ENCODE results near the gene PAPPA.

PAPPA gene

DNA sequence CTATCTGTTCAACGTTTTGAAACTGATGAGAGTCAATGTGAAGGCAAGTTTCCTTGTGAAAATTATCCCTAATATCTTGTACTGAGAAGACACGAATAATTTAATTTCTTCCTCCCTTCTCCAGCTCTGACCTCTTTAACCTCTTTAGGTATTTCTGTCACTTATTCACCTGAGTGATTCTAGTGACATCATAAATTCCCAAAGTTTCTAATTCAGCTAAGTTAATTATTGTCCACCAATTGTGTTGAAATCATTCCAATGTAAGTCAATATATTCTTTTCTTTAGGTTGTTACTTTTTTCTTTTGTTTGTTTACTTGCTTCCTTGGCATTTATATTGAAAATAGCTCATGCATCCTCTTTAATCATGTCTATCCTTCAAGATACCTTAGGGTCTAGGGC lies 143.8 kb downstream of the PAPPA start:
- Histone ChIP-seq H3K27me3 (ENCODE audit: control insufficient read depth, insufficient read depth, low read length) (no peaks in the 10 kb centered on the region), H3K4me1 (ENCODE audit: control insufficient read depth, insufficient read depth, low read length) (no peaks in the 10 kb centered on the region), H3K36me3 (ENCODE audit: control insufficient read depth, insufficient read depth, low read length) (no peaks in the 10 kb centered on the region), H3K9ac (ENCODE audit: low read length) (no peak overlapping the region), H3K9me3 (ENCODE audit: control insufficient read depth, low read length) (no peaks in the 10 kb centered on the region), H3K4me3 (ENCODE audit: low read length) (no peak overlapping the region)

DNA sequence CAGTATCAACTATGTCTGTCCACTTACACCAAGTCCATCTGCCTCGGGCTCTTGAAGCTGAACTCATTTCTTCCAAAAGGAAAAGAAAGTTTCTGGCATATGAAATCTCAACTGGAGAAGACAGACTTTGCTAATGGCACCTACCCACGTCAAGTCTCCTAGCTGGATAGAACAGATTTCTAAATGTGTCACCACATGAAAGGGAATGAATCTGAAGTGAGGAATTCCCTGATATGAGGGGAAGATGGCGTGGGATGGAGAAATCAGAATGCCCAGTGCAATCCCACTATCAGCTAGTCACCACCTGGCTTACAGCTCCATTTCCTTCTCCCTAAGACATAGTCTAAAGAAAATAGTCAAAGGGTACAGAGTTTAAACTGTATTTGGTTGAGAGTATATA lies 144.7 kb downstream of the PAPPA start:
- Histone ChIP-seq H3K27me3 (ENCODE audit: control insufficient read depth, insufficient read depth, low read length) (no peaks in the 10 kb centered on the region), H3K9me3 (ENCODE audit: control insufficient read depth, low read length) (no peaks in the 10 kb centered on the region), H3K4me3 (ENCODE audit: low read length) (no peak overlapping the region), H3K36me3 (ENCODE audit: control insufficient read depth, insufficient read depth, low read length) (no peaks in the 10 kb centered on the region), H3K4me1 (ENCODE audit: control insufficient read depth, insufficient read depth, low read length) (no peaks in the 10 kb centered on the region), H3K9ac (ENCODE audit: low read length) (no peak overlapping the region)

DNA sequence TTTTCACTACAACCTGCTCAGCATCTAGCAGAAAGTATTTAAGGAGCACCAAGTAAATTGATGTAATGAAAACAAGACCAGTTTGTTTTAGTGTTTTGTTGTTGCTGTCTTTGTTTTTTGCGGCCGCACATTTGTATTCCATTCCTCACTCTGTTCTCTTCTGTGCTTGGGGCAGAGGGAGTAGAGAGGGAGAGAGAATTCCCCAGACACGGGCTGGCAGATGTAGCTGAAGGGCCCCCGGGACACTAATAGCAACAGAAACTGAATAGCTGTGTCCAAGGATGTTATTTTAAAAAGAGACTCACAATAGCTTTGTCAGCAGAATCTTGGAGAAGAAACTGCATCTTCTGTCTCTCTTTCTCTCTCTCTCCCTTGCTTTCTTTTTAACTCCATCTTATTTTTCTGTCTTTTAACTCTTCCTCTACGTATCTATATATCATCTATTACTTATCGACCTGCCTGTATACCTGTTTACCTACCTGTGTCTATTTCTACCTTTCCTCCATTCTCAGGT lies 145.3 kb downstream of the PAPPA start:
- H3K36me3 ChIP-seq (ENCODE audit: control insufficient read depth, insufficient read depth, low read length): no peaks in the 10 kb centered on the region
- no peak overlapping the region for H3K4me3 ChIP-seq (ENCODE audit: low read length)
- no peaks in the 10 kb centered on the region for H3K9me3 ChIP-seq (ENCODE audit: control insufficient read depth, low read length)
- no peaks in the 10 kb centered on the region for H3K27me3 ChIP-seq (ENCODE audit: control insufficient read depth, insufficient read depth, low read length)
- no peaks in the 10 kb centered on the region for H3K4me1 ChIP-seq (ENCODE audit: control insufficient read depth, insufficient read depth, low read length)
- H3K9ac ChIP-seq (ENCODE audit: low read length): no peak overlapping the region

DNA sequence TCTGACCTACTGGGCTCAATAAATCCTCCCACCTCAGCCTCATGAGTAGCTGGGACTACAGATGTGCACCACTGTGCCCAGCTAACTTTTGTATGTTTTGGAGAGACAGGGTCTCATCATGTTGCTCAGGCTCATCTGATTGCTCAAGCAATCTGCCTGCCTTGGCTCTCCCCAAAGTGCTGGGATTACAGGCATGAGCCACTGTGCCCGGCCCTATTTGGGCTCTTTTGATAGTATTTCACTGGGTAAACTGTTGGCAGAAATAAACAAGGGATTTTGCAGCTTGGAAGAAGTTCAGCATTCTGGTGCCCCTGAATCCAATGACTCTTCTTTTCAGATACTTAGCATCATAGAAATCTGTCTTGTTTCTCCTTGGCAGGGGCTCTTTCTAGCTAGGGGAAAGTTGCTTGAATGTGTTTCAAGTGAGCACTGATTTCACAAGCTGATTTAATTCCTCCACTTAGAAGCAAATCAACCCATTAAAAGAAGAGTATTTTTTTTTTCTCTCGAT lies 146.8 kb downstream of the PAPPA start:
- H3K9me3 ChIP-seq (ENCODE audit: control insufficient read depth, low read length): no peaks in the 10 kb centered on the region
- no peaks in the 10 kb centered on the region for H3K27me3 ChIP-seq (ENCODE audit: control insufficient read depth, insufficient read depth, low read length)
- no peak overlapping the region for H3K9ac ChIP-seq (ENCODE audit: low read length)
- no peaks in the 10 kb centered on the region for H3K4me1 ChIP-seq (ENCODE audit: control insufficient read depth, insufficient read depth, low read length)
- H3K36me3 ChIP-seq (ENCODE audit: control insufficient read depth, insufficient read depth, low read length): no peaks in the 10 kb centered on the region
- H3K4me3 ChIP-seq (ENCODE audit: low read length): no peak overlapping the region

DNA sequence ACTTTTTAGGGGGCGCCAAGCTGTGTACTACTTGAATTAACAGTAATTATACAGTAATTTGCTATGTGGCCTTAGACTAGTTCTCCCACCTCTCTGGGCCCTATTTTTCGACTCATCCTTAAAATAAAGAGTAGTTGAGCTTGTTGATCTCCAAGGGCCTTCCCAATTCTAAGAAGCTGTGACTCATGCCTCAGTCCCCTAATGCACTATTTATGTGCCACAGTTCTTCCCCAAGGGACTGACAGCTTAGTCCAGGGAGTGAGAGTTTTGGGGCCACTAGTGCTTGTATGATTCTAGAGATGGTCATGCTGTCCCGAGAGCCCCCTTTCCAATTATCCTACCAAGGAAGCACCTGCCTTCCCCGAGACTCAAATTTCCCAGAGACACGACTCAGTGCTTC lies 149.7 kb downstream of the PAPPA start:
- Histone ChIP-seq H3K4me1 (ENCODE audit: control insufficient read depth, insufficient read depth, low read length) (no peaks in the 10 kb centered on the region), H3K9ac (ENCODE audit: low read length) (no peak overlapping the region), H3K36me3 (ENCODE audit: control insufficient read depth, insufficient read depth, low read length) (no peaks in the 10 kb centered on the region), H3K9me3 (ENCODE audit: control insufficient read depth, low read length) (no peaks in the 10 kb centered on the region), H3K4me3 (ENCODE audit: low read length) (no peak overlapping the region), H3K27me3 (ENCODE audit: control insufficient read depth, insufficient read depth, low read length) (no peaks in the 10 kb centered on the region)

DNA sequence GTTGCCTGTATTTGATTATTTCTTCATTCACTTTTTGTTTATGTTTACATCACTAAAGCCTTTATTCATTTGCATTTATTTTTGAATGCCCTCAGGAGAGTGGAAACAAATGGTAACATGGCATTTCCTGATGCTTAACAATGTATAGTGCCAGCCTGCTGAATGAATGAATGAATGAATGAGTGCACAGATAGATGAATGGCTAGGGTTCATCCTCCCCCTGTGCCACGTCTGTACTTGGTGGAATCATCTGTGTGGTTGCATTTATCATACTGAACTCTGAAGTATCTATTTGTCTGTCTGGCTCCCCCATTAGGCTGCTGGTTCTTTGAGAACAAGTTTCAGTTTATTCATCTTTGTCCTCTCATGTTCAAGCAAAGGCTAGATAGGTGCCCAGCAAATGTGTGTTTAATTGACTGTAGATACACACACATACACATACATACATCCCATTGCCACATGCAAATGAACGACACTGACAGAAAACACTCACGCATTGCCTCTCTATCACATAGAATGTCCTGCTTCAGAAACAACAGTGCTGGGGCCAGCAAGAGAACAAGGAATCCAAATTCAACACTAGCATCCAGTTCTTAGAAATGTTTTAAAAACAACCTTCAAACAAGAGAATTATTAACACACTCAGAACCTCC lies 150.4 kb downstream of the PAPPA start:
- Histone ChIP-seq H3K4me1 (ENCODE audit: control insufficient read depth, insufficient read depth, low read length) (no peaks in the 10 kb centered on the region), H3K36me3 (ENCODE audit: control insufficient read depth, insufficient read depth, low read length) (no peaks in the 10 kb centered on the region), H3K4me3 (ENCODE audit: low read length) (no peak overlapping the region), H3K9ac (ENCODE audit: low read length) (no peak overlapping the region), H3K9me3 (ENCODE audit: control insufficient read depth, low read length) (no peaks in the 10 kb centered on the region), H3K27me3 (ENCODE audit: control insufficient read depth, insufficient read depth, low read length) (no peaks in the 10 kb centered on the region)

DNA sequence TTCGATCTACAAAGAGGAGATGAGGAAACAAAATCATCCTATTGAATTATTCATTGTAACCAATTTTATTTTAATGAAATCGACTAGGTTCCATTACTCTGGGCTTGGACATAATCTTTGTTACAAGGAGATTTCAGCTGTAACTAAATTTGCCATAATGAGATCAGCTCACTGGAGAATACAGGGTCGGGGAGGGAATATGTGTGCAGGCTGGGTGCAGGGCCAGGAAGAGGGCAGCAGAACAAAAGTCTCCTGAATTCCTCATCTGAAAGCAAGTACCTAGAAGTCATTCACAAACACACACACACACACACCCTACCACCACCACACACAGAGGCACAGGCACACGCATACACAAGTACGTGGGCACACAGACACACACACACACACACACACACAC lies 151.2 kb downstream of the PAPPA start:
- no peaks in the 10 kb centered on the region for H3K9me3 ChIP-seq (ENCODE audit: control insufficient read depth, low read length)
- H3K4me3 ChIP-seq (ENCODE audit: low read length): no peak overlapping the region
- H3K9ac ChIP-seq (ENCODE audit: low read length): no peak overlapping the region
- no peaks in the 10 kb centered on the region for H3K4me1 ChIP-seq (ENCODE audit: control insufficient read depth, insufficient read depth, low read length)
- H3K27me3 ChIP-seq (ENCODE audit: control insufficient read depth, insufficient read depth, low read length): no peaks in the 10 kb centered on the region
- H3K36me3 ChIP-seq (ENCODE audit: control insufficient read depth, insufficient read depth, low read length): no peaks in the 10 kb centered on the region

- Histone ChIP-seq H3K4me1 (ENCODE audit: control insufficient read depth, insufficient read depth, low read length) (no peaks in the 10 kb centered on the region), H3K36me3 (ENCODE audit: control insufficient read depth, insufficient read depth, low read length) (no peaks in the 10 kb centered on the region), H3K9ac (ENCODE audit: low read length) (no peak overlapping the region), H3K27me3 (ENCODE audit: control insufficient read depth, insufficient read depth, low read length) (no peaks in the 10 kb centered on the region), H3K4me3 (ENCODE audit: low read length) (no peak overlapping the region), H3K9me3 (ENCODE audit: control insufficient read depth, low read length) (no peaks in the 10 kb centered on the region)
Observed at GRCh38 chr9:116308076-116308475, 154.5 kb downstream of the PAPPA start.

DNA sequence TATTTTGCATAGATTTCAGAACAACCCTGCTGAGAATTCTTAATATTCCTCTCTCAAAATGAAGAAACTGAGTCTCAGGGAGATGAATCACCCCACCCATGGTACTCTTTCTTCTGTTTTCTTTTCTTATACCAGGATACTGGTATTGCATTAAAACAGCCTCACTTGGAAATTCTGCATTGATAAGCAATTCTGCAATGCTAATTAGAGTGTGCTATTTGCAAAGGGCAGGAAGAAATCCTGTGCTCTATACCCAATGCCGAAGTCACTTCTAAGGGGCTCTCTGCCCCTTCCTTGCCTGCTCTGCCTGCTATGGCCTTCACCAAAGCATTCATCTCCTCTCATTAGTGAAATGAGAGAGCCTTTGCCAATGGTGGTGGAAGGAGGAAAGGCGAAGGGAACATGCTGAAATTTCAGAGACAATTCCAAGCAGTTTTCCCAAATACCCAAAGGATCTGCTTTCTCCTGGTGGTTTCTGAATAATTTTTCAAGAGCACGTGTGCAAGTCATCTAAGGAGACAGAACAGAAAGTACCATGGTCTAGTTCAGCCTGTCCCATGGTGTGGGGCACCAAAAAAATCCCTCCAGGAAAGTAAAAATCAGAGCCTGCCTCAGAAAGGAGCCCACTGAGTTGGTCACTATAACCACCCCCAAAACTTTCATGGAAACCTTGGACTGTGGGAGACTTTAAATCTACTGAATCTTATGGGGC lies 156.5 kb downstream of the PAPPA start:
- Histone ChIP-seq H3K9me3 (ENCODE audit: control insufficient read depth, low read length) (no peaks in the 10 kb centered on the region), H3K27me3 (ENCODE audit: control insufficient read depth, insufficient read depth, low read length) (no peaks in the 10 kb centered on the region), H3K4me1 (ENCODE audit: control insufficient read depth, insufficient read depth, low read length) (no peaks in the 10 kb centered on the region), H3K36me3 (ENCODE audit: control insufficient read depth, insufficient read depth, low read length) (no peaks in the 10 kb centered on the region), H3K9ac (ENCODE audit: low read length) (no peak overlapping the region), H3K4me3 (ENCODE audit: low read length) (no peak overlapping the region)

DNA sequence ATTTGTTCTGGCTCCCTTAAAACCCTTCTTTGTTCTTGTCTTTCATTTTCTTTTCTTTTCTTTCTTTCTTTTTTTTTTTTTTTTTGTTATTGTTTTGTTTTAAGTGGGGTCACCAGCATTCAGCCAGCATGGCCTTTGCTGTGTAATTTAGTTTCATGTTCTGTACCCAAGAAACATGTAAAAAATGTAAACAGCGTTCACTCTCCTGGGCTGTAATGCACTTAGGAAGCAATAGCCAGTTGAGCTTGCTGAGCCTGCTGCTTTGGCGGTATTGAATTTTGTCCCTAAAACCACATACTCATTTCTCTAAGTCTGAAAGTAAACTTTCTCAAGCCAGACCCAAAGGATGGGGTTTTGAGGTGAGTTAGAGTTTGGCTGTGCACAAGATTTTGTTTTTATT lies 158.6 kb downstream of the PAPPA start:
- Histone ChIP-seq H3K4me3 (ENCODE audit: low read length) (no peak overlapping the region), H3K4me1 (ENCODE audit: control insufficient read depth, insufficient read depth, low read length) (no peaks in the 10 kb centered on the region), H3K27me3 (ENCODE audit: control insufficient read depth, insufficient read depth, low read length) (no peaks in the 10 kb centered on the region), H3K36me3 (ENCODE audit: control insufficient read depth, insufficient read depth, low read length) (no peaks in the 10 kb centered on the region), H3K9ac (ENCODE audit: low read length) (no peak overlapping the region), H3K9me3 (ENCODE audit: control insufficient read depth, low read length) (no peaks in the 10 kb centered on the region)

- Histone ChIP-seq H3K4me3 (ENCODE audit: low read length) (no peak overlapping the region), H3K4me1 (ENCODE audit: control insufficient read depth, insufficient read depth, low read length) (no peaks in the 10 kb centered on the region), H3K27me3 (ENCODE audit: control insufficient read depth, insufficient read depth, low read length) (no peaks in the 10 kb centered on the region), H3K9me3 (ENCODE audit: control insufficient read depth, low read length) (no peaks in the 10 kb centered on the region), H3K9ac (ENCODE audit: low read length) (no peak overlapping the region), H3K36me3 (ENCODE audit: control insufficient read depth, insufficient read depth, low read length) (no peaks in the 10 kb centered on the region)
Observed at GRCh38 chr9:116313638-116314037, 160.0 kb downstream of the PAPPA start.

DNA sequence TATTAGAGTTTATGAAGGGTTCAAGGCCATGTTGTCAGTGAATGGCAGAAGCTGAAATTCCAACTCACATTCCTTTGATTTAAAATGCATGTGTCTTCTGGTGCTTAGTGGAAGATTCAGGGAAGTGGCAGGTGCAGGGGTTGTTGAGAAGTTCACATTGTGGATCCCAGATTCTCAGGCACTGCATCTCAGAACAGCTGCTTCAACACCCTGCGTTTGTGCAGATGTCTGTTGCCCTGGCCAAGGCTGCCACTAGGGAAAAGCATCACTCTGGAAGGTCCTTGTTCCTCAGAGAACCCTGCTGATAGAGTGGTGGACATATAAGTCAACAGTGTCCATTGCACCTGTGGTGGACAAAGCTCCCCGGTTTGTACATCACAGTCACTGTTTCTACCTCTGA lies 162.7 kb downstream of the PAPPA start:
- no peaks in the 10 kb centered on the region for H3K4me1 ChIP-seq (ENCODE audit: control insufficient read depth, insufficient read depth, low read length)
- no peaks in the 10 kb centered on the region for H3K27me3 ChIP-seq (ENCODE audit: control insufficient read depth, insufficient read depth, low read length)
- H3K4me3 ChIP-seq (ENCODE audit: low read length): no peak overlapping the region
- H3K36me3 ChIP-seq (ENCODE audit: control insufficient read depth, insufficient read depth, low read length): no peaks in the 10 kb centered on the region
- no peak overlapping the region for H3K9ac ChIP-seq (ENCODE audit: low read length)
- H3K9me3 ChIP-seq (ENCODE audit: control insufficient read depth, low read length): no peaks in the 10 kb centered on the region

All from mucosa of stomach (tissue), 1 donor.